ENCODE results near the gene CDC123.

CDC123 gene

GRCh38 chr10:12179606-12180170, 16.3 kb upstream of the CDC123 start:
- H3K4me3 ChIP-seq (ENCODE audit: low read depth, low read length): no peak overlapping the region
- in situ Hi-C loops (cut with HindIII; ENCODE audit: low sequenced_read_pairs): no loop called here
- no peak for DNase-seq (ENCODE audit: low read depth, low spot score)
- TF ChIP-seq CTCF (IDR thresholded peaks at IDR 0.05; ENCODE audit: low read depth, low read length): no peak

DNA sequence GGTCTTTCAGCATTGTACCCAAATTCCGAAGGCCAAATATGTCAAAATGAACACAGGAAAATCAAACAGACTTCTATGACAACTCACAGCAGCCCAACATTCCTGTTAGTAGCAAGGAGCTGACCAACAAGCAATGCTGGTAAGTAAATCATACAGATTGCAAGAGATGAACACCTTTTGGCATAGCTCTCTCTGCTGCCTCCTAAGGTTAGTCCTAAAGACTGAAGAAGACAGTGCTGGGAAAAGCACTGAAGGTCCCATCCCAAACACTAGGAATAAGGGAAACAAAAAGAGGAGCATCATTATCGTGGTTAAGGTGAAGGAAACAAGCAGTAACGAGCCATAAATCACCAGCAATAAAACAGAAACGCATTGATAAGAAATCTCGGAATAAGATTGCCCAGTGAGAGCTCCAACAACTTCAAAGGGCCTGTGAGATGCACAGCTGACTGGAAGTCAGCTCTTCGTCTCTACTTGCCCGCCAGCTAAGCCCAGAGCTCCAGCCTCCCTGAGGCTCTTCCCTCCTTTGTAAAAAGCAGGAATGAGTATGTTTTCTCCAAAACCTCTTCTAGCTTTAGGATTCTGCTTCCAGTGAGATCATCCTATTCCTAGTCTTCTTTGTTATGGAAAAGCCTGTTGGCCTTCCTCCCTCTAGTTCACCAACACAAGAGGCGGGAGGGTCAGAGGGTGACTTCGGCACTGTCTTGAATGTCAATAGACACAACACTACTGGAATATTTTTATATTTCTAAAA, 15.6 kb upstream of the CDC123 start:
- in situ Hi-C loops (cut with HindIII; ENCODE audit: low sequenced_read_pairs): no loop called here
- no peak overlapping the region for H3K4me3 ChIP-seq (ENCODE audit: low read depth, low read length)
- no peak for DNase-seq (ENCODE audit: low read depth, low spot score)
- no peak for TF ChIP-seq CTCF (IDR thresholded peaks at IDR 0.05; ENCODE audit: low read depth, low read length)

DNA sequence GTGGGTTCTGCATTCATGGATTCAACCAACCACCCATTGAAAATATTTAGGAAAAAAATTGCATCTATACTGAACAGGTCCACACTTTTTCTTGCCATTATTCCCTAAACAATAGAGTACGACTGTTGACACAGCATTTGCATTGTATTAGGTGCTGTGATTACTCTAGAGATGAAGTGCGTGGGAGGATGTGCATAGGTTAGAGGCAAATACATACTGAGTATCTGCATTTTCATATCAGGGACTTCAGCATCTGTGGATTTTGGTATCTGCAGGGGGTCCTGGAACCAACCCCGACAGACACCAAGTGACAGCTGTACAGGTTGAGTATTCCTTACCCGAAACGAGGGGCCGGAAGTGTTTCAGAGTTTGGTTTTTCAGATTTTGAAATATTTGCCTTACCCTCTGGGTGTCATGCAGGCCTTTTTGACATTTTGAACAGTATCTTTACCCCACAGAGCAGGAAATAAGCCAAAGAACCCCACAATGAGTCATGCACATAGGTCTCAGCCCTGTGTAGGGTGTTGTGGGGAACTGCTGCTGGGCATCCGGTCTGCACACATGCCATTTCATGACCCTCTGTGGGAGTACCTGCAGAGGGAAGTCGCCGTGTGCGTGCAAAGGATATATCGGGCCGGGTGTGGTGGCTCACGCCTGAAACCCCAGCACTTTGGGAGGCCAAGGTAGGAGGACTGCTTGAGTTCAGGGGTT, 14.8 kb upstream of the CDC123 start:
- DNase-seq (ENCODE audit: low read depth, low spot score): peak; percentile 45
- no peak overlapping the region for H3K4me3 ChIP-seq (ENCODE audit: low read depth, low read length)
- no peak for TF ChIP-seq CTCF (IDR thresholded peaks at IDR 0.05; ENCODE audit: low read depth, low read length)
- in situ Hi-C loops (cut with HindIII; ENCODE audit: low sequenced_read_pairs): no loop called here

DNA sequence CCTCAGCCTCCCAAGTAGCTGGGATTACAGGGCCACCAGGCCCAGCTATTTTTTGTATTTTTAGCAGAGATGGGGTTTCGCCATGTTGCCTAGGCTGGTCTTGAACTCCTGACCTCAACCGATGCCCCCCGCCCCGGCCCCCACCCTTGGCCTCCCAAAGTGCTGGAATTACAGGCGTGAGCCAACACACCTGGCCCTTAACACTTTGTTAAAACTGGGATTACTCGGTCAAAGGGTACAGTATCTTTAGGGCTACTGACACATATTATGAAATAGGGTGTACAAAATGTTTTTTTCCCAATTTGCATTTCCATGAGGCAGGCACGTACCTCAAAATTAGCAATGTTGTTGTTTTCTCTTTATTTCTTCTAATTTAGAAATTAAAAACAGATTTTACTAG, 11.8 kb upstream of the CDC123 start:
- H3K4me3 ChIP-seq (ENCODE audit: low read depth, low read length): no peak overlapping the region
- DNase-seq (ENCODE audit: low read depth, low spot score): no peak
- in situ Hi-C loops (cut with HindIII; ENCODE audit: low sequenced_read_pairs): no loop called here
- no peak for TF ChIP-seq CTCF (IDR thresholded peaks at IDR 0.05; ENCODE audit: low read depth, low read length)

- no peak for DNase-seq (ENCODE audit: low read depth, low spot score)
- H3K4me3 ChIP-seq (ENCODE audit: low read depth, low read length): no peak overlapping the region
- in situ Hi-C loops (cut with HindIII; ENCODE audit: low sequenced_read_pairs): no loop called here
- TF ChIP-seq CTCF (IDR thresholded peaks at IDR 0.05; ENCODE audit: low read depth, low read length): no peak
These were observed 9.7 kb upstream of the CDC123 start for GRCh38 chr10:12186323-12186722.

DNA sequence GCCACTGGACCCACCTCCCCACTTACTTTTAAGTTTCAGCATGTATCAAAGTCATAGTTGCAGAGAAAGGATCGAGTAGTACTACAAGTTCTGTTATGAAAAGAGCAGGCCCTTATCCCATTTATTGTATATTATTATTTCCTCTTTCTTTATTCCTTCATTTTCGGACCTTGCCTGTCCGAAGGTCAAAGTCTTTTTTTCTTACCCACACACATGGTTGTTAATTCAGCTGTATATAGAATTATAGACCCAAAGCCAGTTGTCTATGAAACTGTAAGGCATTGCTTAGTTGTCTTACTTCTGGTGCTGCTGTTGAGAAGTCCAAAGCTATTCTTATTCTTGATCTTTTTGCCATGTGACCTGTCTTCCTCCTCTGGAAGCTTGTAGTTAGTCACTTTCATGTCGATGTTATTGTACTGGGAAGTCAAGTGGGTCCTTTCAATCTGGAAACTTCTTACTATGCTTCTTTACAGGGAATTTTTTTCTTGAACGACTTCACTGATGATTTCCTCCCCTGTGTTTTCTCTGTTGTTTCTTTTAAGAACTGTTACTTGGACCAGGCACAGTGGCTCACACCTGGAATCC, 8.6 kb upstream of the CDC123 start:
- no peak overlapping the region for H3K4me3 ChIP-seq (ENCODE audit: low read depth, low read length)
- TF ChIP-seq CTCF (IDR thresholded peaks at IDR 0.05; ENCODE audit: low read depth, low read length): no peak
- no peak for DNase-seq (ENCODE audit: low read depth, low spot score)
- in situ Hi-C loops (cut with HindIII; ENCODE audit: low sequenced_read_pairs): no loop called here
